CD4-positive, alpha-beta memory T cell (primary cell): Measurements from ENCODE around the gene SERPING1. TPM values are rescaled to one million over a fixed set of nuclear protein-coding genes. Genes with fewer than 3 reads are reported as not detected.

Source experiments
- microRNA-seq: library from miRNA; unstranded; fragments of <30 nt; microRNA quantifications from one replicate; pipeline ENCODE4 v1.2.0, GENCODE V29; 2021; ENCODE audit warnings: borderline replicate concordance, borderline number of aligned reads, borderline microRNAs expressed, mixed read lengths
- polyA plus RNA-seq, 2 donors: library from polyadenylated mRNA; unstranded; fragments of 300-500 nt; fragmentation: Illumina TruSeq; gene quantifications; one replicate each; pipeline ENCODE4 v1.2.3, GENCODE V29; 2021
- total RNA-seq, 2 experiments: library from RNA; stranded (reverse); gene quantifications; one replicate each; pipeline ENCODE4 v1.2.3, GENCODE V29; 2021

The SERPING1 gene
- total and polyA plus RNA-seq, 4 experiments from 2014 or later: not detected

Small RNA genes within 50 kb of the gene (microRNA-seq; reads per million reads assigned to microRNA genes)
- 24.4 reads per million, percentile 52 among the genes with 10 or more reads in this experiment for gene MIR130A

Other genes starting within 250 kb of the SERPING1 start
- gene PRG3, start 216.5 kb upstream of the SERPING1 start, total RNA-seq: not detected
- gene PRG3, start 216.5 kb upstream of the SERPING1 start, polyA plus RNA-seq: not detected
- gene PRG2, start 207.0 kb upstream of the SERPING1 start, total RNA-seq: under 1 TPM in 1 of 2 experiments, not detected in 1; 0.25 TPM
- not detected for gene PRG2, start 207.0 kb upstream of the SERPING1 start, polyA plus RNA-seq
- gene SLC43A3, start 170.6 kb upstream of the SERPING1 start, total RNA-seq: 10 to 100 TPM; 15.1 to 15.6 TPM
- 10 to 100 TPM; 17.7 to 18.5 TPM for gene SLC43A3, start 170.6 kb upstream of the SERPING1 start, polyA plus RNA-seq
- under 1 TPM in 1 of 2 experiments, not detected in 1; 0.17 TPM for gene RTN4RL2, start 137.2 kb upstream of the SERPING1 start, total RNA-seq
- under 1 TPM in 1 of 2 donors, not detected in 1; 0.40 TPM for gene RTN4RL2, start 137.2 kb upstream of the SERPING1 start, polyA plus RNA-seq
- gene SLC43A1, start 82.0 kb upstream of the SERPING1 start, total RNA-seq: 10 to 100 TPM; 18.1 to 21.7 TPM
- 10 to 100 TPM; 14.8 to 19.1 TPM for gene SLC43A1, start 82.0 kb upstream of the SERPING1 start, polyA plus RNA-seq
- 10 to 100 TPM; 30.4 to 34.6 TPM for gene TIMM10, start 66.9 kb upstream of the SERPING1 start, total RNA-seq
- 10 to 100 TPM; 53.1 to 62.1 TPM for gene TIMM10, start 66.9 kb upstream of the SERPING1 start, polyA plus RNA-seq
- gene SMTNL1, start 60.1 kb upstream of the SERPING1 start, total RNA-seq: not detected
- gene SMTNL1, start 60.1 kb upstream of the SERPING1 start, polyA plus RNA-seq: under 1 TPM in 1 of 2 donors, not detected in 1; 0.55 TPM
- gene UBE2L6, start 30.0 kb upstream of the SERPING1 start, total RNA-seq: 10 to 100 TPM; 79.7 to 82.9 TPM
- 100 to 1,000 TPM; 257 to 320 TPM for gene UBE2L6, start 30.0 kb upstream of the SERPING1 start, polyA plus RNA-seq
- gene YPEL4, start 52.2 kb downstream of the SERPING1 start, total RNA-seq: 10 to 100 TPM; 11.8 to 12.6 TPM
- gene YPEL4, start 52.2 kb downstream of the SERPING1 start, polyA plus RNA-seq: under 1 TPM in 1 of 2 donors, not detected in 1; 0.23 TPM
- 10 to 100 TPM; 14.1 to 16.0 TPM for gene CLP1, start 60.1 kb downstream of the SERPING1 start, total RNA-seq
- 10 to 100 TPM in 1 of 2 donors, 1 to 10 TPM in 1; 9.6 to 22.5 TPM for gene CLP1, start 60.1 kb downstream of the SERPING1 start, polyA plus RNA-seq
- 10 to 100 TPM; 73.2 to 75.8 TPM for gene ZDHHC5, start 70.4 kb downstream of the SERPING1 start, total RNA-seq
- 10 to 100 TPM; 30.4 to 44.6 TPM for gene ZDHHC5, start 70.4 kb downstream of the SERPING1 start, polyA plus RNA-seq
- gene MED19, start 114.5 kb downstream of the SERPING1 start, total RNA-seq: 10 to 100 TPM; 15.2 TPM
- 10 to 100 TPM; 17.4 to 20.2 TPM for gene MED19, start 114.5 kb downstream of the SERPING1 start, polyA plus RNA-seq
- 10 to 100 TPM; 63.6 to 67.1 TPM for gene TMX2, start 114.9 kb downstream of the SERPING1 start, total RNA-seq
- gene TMX2, start 114.9 kb downstream of the SERPING1 start, polyA plus RNA-seq: 10 to 100 TPM; 77.9 to 88.5 TPM
- 100 to 1,000 TPM; 102 to 113 TPM for gene SELENOH, start 143.8 kb downstream of the SERPING1 start, total RNA-seq
- 100 to 1,000 TPM; 186 to 223 TPM for gene SELENOH, start 143.8 kb downstream of the SERPING1 start, polyA plus RNA-seq
- gene BTBD18, start 154.1 kb downstream of the SERPING1 start, total RNA-seq: not detected
- under 1 TPM; 0.34 to 0.44 TPM for gene BTBD18, start 154.1 kb downstream of the SERPING1 start, polyA plus RNA-seq
- 10 to 100 TPM; 10.3 to 11.1 TPM for gene CTNND1, start 164.1 kb downstream of the SERPING1 start, total RNA-seq
- 1 to 10 TPM in 1 of 2 donors, under 1 TPM in 1; 0.91 to 1.6 TPM for gene CTNND1, start 164.1 kb downstream of the SERPING1 start, polyA plus RNA-seq